Activated T-cell treated with anti-CD3 and anti-CD28 coated beads for 48 hours (primary cell): ENCODE data around the gene MIDN.

Experiments
- DNase-seq: peaks from one replicate; pipeline ENCODE4 v3.0.0-alpha.2; 2020; ENCODE audit warnings: low read depth

MIDN gene

DNA sequence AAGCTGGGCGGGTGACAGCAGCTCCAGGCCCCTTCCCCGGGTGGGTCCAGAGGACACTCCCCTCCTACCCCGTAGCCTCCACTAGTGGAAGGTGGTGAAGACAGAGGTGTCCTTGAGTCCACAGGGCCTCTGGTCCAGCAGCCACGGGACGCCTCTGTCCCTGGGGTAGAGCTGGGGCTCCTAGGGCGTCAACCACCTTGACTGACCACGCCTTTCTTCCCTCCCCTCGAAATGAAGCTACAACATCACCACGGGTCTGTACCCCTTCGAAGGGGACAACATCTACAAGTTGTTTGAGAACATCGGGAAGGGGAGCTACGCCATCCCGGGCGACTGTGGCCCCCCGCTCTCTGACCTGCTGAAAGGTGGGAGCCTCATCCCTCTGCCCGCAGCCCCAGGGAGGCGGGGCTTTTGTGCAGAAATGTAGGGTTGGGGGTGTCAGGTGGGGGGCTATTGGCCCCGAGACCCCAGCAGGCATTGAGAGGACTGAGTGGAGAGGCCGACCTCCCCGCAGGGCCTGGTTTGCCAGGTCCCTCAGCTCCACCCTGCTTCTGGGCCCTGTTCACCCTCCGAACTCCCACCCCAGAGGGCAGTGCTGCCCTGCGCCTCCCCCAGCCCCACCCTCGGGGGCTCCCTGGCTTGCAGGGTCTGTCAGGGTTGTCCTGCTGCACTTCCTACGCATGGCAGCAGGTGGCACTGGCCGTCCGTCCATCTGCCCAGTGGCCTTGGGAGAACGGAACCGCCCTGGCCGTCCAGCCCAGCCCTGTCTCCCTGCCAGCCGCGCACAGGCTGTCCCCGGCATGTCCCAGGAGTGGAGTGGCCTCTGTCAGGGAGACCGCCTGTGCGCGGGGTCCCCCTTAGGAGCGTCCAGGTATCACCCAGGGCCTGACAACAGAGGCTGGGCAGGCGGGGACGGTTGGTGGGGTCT, 27.1 kb upstream of the MIDN start:
- DNase-seq, result no peak

DNA sequence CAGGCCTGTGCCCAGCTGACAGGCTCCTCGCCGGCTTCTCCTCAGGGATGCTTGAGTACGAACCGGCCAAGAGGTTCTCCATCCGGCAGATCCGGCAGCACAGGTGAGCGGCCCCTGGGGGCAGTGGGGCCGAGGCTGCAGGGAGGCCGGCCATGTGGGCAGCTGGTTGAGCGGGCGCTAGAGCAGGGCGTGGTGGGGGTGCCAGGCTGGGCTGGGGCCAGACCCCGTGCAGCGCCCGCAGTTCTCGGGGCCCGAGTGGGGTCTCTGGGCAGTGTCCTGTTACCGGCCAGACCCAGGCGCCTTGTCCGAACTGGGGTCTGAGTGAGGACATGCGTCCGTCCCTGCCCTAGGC, 26.5 kb upstream of the MIDN start:
- DNase-seq, result no peak

DNA sequence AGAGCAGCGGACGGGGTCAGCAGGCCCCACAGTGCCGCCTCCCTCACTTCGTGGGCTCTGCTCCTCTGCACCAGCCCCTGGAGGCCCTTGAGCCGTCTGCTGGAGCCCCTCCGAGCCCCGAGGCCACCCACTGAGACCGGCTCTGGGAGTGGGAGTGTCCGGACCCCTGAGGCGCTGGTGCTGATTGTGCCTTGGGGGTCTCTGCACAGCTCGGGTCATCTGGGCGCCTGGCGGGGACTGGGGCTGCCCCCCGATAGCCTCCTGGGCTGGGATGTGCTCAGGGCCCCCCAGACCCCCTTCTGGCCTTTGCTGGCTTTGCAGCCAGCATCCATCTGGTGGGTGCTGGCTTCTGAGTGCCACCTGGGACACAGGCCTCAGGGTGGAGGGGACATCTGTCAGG, 26.0 kb upstream of the MIDN start:
- no peak for DNase-seq

DNA sequence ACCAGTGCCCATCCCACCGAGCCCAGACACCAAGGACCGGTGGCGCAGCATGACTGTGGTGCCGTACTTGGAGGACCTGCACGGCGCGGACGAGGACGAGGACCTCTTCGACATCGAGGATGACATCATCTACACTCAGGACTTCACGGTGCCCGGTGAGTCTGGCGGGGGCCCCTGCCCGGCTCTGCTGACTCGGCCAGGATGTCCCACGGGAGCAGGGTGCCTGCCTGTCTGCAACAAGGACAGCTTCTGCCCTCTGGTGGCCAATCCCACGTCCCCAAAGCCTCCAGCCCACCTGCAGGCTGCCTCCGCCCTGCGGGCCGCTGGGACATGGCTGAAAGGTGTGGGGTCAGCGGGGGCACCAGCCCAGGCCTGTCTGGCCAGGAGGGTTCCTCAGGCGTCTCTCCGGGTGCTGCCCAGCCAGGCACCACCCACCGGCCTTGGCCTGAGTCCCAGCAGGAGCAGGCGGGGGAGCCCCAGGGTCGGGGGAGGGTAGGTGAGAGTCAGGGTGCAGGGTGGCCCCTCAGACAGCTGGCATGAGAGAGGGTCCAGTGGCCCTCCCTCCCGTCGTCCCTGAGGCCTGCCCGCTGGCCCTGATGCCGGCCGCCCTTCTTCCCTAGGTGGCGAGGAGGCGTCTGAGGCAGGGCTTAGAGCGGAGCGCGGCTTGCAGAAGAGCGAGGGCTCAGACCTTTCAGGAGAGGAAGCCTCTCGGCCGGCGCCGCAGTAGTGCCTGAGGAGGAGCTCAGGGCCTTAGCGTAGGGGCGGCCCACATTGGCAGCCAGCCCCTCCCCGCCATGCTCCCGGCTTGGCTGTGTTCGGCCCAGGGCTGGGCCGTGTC, 25.1 kb upstream of the MIDN start:
- no peak for DNase-seq

DNA sequence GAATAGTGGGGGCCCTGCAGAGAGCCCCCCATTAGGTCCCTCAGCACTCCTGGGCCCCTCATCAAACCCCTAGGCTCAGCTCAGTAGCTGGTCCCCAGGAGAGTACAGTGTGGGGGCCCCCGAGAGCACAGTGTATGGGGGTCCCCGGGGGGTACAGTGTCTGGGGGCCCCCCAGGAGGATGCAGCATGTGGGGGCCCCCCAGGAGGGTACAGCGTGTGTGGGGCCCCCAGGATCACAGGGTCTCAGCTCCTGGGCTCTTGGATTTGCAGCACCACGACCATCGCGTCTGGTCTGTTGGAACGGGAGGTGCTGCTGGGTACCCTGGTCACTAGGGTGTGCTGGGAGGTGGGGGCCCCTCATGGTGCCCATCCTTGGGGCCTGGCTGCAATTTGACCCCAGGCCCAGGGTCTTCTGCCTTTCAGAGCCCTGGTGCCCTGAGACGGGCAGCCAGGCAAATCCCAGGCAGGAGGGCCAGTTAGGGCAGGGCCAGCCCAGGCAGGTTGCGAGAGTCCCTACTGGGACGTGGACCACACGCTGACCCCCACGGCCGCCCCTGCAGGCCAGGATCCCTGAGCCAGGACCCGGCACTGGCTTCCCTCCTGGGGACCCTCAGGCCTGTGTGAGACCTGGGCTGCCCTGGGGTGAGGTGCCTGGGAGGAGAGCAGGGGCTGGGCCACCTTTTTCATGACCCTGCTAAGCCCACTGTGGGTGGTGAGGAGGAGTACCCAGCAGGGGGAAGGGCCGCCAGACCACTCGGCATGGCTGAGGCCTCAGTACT, 24.1 kb upstream of the MIDN start:
- no peak for DNase-seq

DNA sequence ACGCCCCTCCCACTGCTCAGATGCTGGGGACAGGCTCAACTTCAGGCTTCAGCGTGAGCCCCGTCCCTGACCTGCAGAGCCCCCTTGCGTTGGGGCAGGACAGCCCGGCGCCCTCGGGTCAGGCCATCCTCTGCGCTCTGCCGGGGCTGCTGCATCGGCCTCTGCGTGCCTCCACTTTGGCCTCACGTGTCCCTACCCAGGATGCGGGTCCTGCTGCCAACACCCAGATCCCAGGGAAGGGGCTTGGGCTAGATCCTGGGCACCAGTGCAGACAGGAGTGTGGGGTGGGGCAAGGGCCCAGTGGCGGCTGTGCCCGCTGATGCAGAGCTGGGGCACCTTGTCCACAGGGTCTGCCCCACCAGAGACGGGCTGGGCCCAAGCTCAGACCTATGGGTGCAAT, 23.5 kb upstream of the MIDN start:
- DNase-seq, result no peak

DNA sequence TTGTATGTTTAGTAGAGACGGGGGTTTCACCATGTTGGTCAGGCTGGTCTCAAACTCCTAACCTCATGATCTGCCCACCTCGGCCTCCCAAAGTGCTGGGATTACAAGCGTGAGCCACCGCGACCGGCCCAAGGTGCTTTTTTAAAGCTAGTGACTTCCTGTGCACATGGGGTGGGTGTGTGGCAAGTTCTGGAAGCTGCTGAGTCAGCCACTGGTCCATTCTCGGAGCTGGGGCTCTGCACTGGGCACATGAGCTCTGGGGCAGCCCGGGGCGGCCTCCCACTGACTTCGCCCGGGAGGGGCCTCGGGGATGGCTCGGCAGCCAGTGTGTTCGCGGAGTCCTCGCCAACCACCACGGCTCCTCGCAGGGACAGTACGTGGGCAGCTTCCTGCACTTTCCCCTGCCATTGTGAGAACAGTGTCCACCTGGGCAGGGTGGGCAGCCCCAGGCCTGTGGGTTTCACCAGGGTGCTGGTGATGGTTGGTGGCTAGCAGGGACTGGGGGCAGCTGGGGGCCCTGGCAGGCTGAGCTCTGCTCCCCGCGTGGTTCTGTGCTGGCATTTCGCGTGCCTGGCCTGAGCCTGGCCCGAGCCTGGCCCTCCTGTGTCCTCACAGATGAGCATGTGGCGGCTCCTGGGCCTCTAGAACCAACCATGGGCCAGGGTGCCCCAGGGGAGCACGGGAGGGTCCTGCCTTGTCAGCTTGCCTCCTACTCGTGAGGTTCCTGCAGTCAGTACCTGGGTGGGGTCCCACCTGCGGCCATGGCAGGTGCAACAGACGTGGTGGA, 22.8 kb upstream of the MIDN start:
- no peak for DNase-seq

DNA sequence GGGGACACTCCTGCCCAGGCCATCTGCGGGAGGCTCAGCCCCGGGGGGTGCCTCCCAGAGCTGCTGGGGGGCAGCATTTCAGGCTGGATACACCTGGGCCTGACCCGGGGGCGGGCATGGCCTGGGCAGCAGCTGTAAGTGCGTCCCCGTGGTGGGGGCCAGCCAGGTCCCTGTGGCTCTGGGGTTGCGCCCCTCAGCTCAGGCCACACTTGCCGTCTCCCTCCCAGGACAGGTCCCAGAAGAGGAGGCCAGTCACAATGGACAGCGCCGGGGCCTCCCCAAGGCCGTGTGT, 22.2 kb upstream of the MIDN start:
- DNase-seq, result no peak

DNA sequence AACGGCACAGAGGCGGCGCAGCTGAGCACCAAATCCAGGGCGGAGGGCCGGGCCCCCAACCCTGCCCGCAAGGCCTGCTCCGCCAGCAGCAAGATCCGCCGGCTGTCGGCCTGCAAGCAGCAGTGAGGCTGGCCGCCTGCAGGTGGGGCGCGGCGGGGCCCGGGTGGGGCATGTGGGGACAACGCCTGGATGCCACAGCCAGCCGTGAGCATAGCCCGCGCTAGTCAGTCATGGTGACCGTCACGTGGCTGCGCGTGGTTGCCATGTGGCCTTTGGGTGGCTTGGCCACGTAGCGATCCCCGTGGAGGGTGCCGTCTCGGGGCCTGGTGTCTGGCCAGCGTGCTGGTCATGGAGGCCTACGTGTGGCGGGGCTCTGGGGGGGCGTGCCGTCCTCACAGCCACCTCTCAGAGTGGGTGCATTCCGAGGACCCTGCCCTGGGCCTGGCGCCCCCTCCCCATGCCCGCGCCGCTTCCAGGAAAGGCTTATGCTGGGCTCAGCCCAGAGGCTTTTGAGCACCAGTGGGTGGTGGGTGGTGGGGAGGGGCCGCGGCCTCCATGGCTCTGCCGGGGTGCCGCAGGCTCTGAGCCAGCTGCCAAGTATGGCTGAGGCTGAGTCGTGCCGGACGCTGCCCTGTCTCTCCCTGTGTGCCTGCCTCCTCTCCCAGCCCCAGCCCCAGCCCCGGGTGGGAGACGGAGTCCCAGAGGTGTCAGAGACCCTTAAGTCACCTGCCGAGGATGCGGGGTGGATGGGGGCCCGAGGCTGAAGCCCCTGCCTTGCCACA, 21.7 kb upstream of the MIDN start:
- no peak for DNase-seq

DNA sequence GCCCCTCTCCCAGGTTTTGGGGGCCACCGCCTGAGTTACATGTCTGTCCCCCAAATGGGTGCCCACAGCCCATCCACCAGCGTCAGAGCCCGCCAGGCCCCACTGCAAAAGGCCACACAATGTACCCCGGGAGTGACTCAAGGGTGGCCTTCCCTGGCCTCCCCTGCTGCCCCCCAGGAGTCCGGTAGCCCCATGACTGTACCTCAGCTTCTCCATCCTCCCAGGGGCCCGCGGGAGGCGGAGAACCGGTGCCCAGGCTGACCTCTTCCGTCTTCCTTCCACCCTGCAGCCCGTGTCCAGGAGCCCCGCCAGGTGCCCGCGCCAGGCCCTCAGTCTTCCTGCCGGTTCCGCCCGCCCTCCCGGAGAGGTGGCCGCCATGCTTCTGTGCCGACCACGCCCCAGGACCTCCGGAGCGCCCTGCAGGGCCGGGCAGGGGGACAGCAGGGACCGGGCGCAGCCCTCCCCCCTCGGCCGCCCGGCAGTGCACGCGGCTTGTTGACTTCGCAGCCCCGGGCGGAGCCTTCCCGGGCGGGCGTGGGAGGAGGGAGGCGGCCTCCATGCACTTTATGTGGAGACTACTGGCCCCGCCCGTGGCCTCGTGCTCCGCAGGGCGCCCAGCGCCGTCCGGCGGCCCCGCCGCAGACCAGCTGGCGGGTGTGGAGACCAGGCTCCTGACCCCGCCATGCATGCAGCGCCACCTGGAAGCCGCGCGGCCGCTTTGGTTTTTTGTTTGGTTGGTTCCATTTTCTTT, 20.9 kb upstream of the MIDN start:
- no peak for DNase-seq

DNA sequence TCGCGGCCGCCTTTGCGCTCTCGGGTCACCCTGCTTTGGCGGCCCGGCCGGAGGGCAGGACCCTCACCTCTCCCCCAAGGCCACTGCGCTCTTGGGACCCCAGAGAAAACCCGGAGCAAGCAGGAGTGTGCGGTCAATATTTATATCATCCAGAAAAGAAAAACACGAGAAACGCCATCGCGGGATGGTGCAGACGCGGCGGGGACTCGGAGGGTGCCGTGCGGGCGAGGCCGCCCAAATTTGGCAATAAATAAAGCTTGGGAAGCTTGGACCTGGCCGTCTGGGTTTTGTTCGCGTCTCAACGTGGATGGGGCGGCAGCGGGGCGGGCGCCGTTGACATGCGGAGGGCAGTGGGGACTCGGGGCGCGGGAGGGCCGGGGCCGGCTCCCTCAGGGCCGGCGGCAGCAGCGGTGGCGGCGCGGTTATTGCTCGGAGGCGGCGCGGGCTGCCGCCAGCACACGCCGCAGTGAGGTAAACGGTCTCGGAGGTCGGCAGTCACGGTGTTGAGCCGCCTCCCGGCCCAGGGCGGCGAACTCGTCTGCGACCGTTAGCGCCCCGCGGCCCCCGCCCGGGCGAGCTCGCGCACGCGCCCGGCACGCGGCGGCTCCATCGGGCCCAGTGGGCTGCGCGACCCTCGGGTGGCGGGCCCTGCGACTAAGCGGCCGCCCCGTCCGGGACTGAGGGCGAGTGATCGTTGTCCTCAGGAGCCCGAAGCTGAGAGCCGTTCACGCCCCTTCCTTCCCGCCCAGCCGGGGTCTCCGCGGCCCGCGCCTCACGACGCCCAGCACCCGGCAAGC, 20.0 kb upstream of the MIDN start:
- DNase-seq, result no peak

DNA sequence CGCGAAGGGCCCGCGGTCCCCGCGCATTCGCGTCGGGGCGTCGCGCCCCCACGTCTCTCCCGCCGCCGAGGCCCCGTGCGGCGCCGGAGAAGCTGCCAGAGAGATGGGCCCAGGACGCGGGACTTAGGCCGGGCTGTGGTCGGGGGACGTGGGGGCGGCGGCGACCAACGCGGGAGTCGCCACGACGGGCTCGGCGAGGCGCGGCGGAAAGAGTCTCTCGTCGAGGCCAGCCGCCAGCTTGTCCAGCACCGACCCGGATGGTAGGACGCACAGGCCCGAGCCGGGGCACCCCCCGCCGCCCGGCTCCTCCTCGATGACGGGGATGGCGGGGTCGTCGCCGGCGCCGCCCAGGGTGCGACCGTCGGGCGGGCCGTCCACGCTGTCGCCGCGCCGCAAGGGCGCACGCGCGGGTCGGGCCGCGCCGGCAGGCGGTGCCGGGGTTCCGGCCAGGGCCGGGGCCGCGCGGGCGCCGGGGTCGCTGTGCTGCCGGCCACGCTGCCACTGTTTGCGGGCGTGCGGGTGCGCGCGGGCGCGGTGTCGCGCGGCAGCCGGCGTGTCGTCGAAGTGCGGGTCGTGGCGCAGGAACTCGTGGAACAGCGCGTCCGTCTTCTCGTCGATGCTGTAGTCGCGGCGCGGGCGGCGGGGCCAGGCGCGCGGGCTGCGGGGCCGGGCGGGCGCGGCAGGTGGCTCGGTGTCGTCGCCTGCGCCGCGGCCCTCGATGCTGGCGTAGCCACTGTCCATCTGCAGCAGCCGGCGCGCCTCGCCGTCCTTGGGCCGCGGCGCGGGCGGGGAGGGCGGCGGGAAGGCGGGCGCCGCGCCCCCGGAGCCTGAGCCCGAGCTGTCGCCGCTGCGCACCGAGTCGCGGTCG, 19.1 kb upstream of the MIDN start:
- no peak for DNase-seq

DNA sequence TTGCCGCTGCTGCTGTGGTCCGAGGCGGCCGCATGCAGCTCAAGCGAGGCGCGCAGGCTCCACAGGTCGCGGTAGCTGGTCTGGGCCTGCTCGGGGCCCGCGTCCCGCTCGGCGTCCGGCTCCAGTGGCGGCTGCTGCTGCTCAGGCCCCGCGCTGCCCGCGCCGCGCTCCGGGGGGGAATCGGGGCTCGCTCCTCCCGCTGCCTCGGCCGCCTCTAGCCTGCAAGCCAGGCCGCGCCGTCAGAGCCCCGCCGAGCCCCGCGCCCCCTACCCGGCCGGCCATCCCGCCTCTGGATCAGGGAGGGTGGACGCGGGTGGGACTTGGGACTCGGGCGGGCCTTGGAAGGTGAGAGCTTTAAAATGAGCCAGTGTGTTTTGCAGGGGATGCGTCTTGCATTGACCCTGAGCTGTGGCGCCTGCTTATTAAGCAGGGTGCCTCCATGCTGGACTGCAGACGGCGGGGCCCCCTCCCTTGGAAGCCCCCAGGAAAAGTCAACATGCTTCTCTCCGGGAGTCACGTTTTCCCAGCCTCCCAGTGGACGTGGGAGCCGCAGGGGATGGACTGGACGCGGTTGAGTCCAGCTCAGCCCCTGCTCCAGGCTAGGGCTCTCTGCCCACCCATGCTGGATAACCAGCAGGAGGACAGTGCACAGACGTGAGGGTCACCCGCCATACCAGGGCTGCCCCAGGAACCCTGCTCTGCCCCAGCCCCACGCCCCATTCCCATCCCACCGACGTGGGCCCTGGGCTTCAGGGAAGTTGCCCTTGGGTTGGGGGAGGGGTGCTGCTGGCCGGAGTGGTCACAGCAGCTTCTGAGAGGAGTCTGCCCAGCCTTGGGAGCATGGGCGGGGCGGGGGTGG, 18.2 kb upstream of the MIDN start:
- DNase-seq, result no peak

DNA sequence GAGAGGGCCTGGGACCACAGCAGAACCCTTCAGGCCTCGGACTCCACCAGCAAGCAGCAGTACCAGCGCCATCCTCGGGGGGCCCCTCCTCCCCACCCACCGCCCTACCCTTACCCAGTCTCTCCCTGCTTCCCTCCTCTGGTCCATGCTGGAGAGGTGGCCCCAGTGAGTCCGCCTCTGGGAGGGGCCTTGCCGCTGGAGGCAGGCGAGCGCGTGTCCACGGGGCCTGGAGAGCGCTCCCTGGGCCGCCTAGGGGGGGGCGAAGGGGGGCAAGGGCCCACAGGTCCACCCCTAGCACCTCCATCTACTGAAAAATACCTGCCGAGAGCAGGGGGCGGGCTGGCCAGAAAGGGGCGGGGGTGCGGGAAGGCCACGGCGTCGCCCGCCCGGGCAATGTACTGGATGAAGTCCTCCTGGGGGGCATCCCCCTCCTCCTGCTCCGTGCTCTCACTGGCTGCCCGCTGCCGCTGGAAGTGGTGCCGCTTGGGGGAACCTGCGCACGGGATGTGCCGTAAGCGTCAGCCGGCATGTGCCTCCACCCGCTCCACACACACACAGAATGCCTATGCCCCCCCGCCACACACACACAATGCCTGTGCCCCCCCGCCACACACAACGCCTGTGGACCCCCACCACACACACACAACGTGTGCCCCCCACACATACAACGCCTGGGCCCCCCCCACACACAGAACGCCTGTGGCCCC, 17.4 kb upstream of the MIDN start:
- no peak for DNase-seq

DNA sequence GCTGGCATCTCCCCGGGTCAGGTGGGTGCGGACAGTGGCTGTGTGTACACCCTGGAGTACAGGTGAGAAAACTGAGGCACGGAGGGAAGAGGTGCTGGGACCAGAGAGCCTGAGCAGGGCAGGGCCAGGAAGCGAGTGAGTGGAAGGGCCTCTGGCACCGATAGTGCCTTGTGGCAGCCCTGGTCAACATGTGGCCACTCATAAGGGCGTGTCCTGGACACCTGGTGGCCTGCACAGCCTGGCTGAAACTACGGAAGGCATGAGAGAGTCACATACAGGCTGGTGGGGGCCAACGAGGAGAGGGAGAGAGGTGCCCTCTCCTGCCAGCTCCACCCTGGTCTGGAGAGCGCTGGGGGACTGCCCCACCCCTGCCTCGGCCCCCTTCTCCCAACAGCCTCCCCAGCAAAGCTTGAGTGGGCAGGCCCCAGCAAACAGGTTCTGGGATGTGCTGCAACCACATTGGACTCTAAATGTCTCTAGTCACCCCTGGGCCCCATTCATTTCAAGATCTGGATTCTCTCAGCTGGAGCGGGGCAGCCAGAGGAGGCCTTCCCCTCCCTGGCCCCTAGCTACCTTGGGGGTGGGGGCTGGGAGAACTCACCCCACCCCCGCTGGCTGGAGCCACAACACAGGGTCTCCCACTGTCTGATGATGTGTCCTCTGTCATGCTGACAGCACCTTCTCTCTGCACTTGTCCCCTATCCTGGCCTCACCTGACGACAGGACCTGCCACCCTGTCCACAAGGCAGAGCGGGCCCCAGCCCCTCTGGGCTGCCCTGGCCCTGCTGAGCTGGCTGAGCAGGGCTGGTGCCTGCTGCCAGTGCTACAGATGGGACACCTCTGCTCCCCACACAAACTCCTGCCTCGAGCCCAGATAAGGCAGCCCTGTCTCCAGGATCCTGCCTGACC, 16.4 kb upstream of the MIDN start:
- DNase-seq, result no peak

DNA sequence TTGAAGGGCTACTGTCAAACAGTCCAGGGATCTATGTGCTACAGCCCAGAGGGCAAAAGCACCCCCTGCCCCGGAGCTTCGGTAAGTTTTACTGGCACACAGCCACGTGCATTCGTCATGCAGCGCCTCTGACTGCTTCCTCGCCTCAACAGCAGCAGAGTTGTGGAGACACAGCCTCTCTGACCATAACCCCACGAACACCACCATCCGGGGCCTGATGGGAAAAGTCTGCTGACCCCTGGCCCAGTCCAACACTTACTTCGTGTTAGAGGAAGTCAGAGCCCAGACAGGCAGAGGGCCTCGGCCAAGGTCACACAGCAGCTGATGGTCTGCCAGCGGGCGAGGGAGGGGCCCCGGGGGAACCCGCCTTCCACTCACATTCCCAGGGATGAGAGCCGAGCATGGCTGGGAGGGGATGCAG, 15.7 kb upstream of the MIDN start:
- DNase-seq, result no peak
